ENCODE measurements around the gene NCAM2. TPM values are rescaled to one million over a fixed set of nuclear protein-coding genes. Genes with fewer than 3 reads are reported as not detected.

NCAM2 gene
- total RNA-seq (1 to 10 TPM in 3 of 4 donors, under 1 TPM in 1; 0.62 to 2.4 (median 1.3) TPM), polyA plus RNA-seq (under 1 TPM; 0.14 to 0.44 (median 0.18) TPM)
- long read RNA-seq, donor 1: 0 reads
- long read RNA-seq, donor 2, full-length matches to known transcripts: 1 of 1 reads
- long read RNA-seq, donor 2, partial matches to known transcripts: 0 of 1 reads
- long read RNA-seq, donor 2, other reads (novel, unspliced or antisense): 0 of 1 reads

DNA sequence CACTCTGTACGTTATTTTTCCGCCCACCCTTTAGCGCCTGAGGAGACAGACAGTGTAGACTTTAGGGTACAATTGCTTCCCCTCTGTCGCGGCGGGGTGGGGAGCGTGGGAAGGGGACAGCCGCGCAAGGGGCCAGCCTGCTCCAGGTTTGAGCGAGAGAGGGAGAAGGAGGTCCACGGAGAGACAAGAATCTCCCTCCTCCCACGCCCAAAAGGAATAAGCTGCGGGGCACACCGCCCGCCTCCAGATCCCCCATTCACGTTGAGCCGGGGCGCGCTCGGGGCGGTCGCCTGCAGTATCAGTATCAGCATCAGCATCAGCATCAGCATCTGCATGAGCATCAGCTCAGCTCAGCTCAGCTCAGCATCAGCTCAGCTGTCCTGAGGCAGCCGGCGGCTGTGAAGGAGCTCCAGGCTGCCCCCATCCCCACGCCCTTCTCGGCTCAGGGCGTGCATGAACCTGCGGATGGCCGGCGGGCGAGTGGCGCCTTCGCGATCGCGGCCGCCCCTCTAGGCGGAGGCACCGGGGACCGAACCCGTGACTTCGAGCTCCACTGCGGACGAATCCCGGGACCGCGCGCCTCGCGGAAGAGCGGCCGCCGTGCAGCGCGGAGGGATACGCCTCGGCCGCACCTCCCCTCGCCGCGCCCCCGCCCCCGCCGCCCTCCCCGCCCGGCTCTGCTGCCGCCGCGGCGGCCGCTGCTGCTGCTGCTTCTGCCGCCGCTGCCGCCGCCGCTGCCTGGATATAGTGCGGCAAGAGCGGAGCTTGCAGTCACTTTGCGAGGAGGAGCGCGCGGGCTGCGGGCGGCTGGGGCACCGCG, at the start of gene NCAM2:
Gene NCAM2, plus strand, starts transcription at position 774 of the 820 bp plus-strand sequence.
- Histone ChIP-seq H3K27me3 (ENCODE audit: insufficient read depth in 3 of 3, low read length in 2 of 3) (peaks cover 0 to 27% (median 9%) of the 10 kb centered on the region in 3 donors), H3K27ac (no peak within 1 kb of the TSS), H3K4me3 (peak within 1 kb of the TSS; percentile 67), H3K9me3 (no peaks in the 10 kb centered on the region), H3K36me3 (ENCODE audit: insufficient read depth in 1 of 2, low read depth in 1 of 2) (no peaks in the 10 kb centered on the region), H3K4me1 (no peaks in the 10 kb centered on the region)
- no peak for TF ChIP-seq CTCF (IDR thresholded peaks at IDR 0.05)
- intact Hi-C loops (cut with DNase I): no loop called here
- peak; percentile 72 to 78 for DNase-seq
- 0 to 2% (median 1%) methylated on average over 72 to 86 of the region's 86 CpGs for WGBS, 3 donors
- peak; percentile 46 to 80 (median 74) for ATAC-seq

- no peak for DNase-seq
- H3K27me3 ChIP-seq (ENCODE audit: insufficient read depth in 3 of 3, low read length in 2 of 3): no peaks in the 10 kb centered on the region
- 40 to 51% (median 48%) methylated on average over 4 of the region's 4 CpGs for WGBS, 3 donors
- H3K4me1 ChIP-seq: no peaks in the 10 kb centered on the region
- no peak for TF ChIP-seq CTCF (IDR thresholded peaks at IDR 0.05)
- no peak for ATAC-seq
- no peak overlapping the region for H3K27ac ChIP-seq
- H3K36me3 ChIP-seq (ENCODE audit: insufficient read depth in 1 of 2, low read depth in 1 of 2): no peaks in the 10 kb centered on the region
- H3K4me3 ChIP-seq: no peak overlapping the region
- intact Hi-C loops (cut with DNase I): no loop called here
- no peaks in the 10 kb centered on the region for H3K9me3 ChIP-seq
Observed at GRCh38 chr21:20949884-20950283, 48.3 kb upstream of the NCAM2 start.

DNA sequence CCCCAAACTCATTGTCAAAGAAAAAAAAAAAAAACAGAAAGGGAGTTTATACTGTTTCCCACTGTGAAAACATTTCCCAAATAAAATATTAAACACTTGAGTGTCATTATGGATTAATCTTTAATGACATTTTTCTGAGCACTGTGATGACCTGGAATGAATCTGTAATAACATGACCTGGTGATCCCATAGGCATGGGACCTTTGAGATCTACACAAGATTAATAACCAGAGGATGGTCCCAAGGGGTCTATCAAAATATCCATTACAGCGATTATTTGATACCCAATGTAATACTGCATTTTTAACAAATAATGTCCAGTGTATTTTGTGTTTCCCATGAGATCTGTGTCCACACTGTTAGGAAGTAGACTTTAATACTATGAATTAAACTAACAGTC, 32.4 kb upstream of the NCAM2 start:
- ATAC-seq (no peak), DNase-seq (no peak)
- H3K4me3 ChIP-seq: no peak overlapping the region
- no peak for TF ChIP-seq CTCF (IDR thresholded peaks at IDR 0.05)
- intact Hi-C loops (cut with DNase I): no loop called here
- no peak overlapping the region for H3K27ac ChIP-seq
- no peaks in the 10 kb centered on the region for H3K4me1 ChIP-seq
- WGBS, 3 donors: 59 to 66% (median 65%) methylated on average over 1 of the region's 1 CpG
- H3K36me3 ChIP-seq (ENCODE audit: insufficient read depth in 1 of 2, low read depth in 1 of 2): no peaks in the 10 kb centered on the region
- H3K9me3 ChIP-seq: no peaks in the 10 kb centered on the region
- H3K27me3 ChIP-seq (ENCODE audit: insufficient read depth in 3 of 3, low read length in 2 of 3): no peaks in the 10 kb centered on the region

- intact Hi-C loops (cut with DNase I): no loop called here
- Histone ChIP-seq H3K36me3 (ENCODE audit: insufficient read depth in 1 of 2, low read depth in 1 of 2) (no peaks in the 10 kb centered on the region), H3K27me3 (ENCODE audit: insufficient read depth in 3 of 3, low read length in 2 of 3) (no peaks in the 10 kb centered on the region), H3K4me3 (no peak overlapping the region), H3K27ac (no peak overlapping the region), H3K4me1 (no peaks in the 10 kb centered on the region), H3K9me3 (no peaks in the 10 kb centered on the region)
- TF ChIP-seq CTCF (IDR thresholded peaks at IDR 0.05): no peak
- DNase-seq (no peak), ATAC-seq (no peak)
- WGBS, 3 donors: 36 to 61% (median 44%) methylated on average over 4 of the region's 4 CpGs
Observed at GRCh38 chr21:20968391-20968790, 29.8 kb upstream of the NCAM2 start.
